Stimulated activated effector memory CD8-positive, alpha-beta T cell treated with anti-CD3 and anti-CD28 coated beads, Interleukin-12 subunit alpha, Interleukin-12 subunit beta, amount 100 ng/mL, for 72 hours (primary cell): ENCODE results near the gene LDLRAD2.

Experiments
- ATAC-seq: fragments of 150-1000 bp; cut with Tn5 transposase; 2 replicates; pipeline ENCODE4 v1.10.0; 2021
- DNase-seq, 2 donors: peaks; one replicate each; pipeline ENCODE4 v3.0.0; 2021 to 2022; ENCODE audit warnings: low spot score in 2 of 2
- H3K27ac Mint-ChIP-seq: one replicate; pipeline ENCODE4 v1.8.0; 2022; ENCODE audit warnings: mild to moderate bottlenecking, mixed read lengths
- H3K36me3 Mint-ChIP-seq: one replicate; pipeline ENCODE4 v1.8.0; 2022; ENCODE audit warnings: mild to moderate bottlenecking, mixed read lengths
- H3K4me1 Mint-ChIP-seq: one replicate; pipeline ENCODE4 v1.8.0; 2022; ENCODE audit warnings: mixed read lengths
- H3K4me3 Mint-ChIP-seq: one replicate; pipeline ENCODE4 v1.8.0; 2022; ENCODE audit warnings: mild to moderate bottlenecking, mixed read lengths
- H3K9me3 Mint-ChIP-seq: one replicate; pipeline ENCODE4 v1.8.0; 2022; ENCODE audit warnings: mixed read lengths

LDLRAD2 gene

DNA sequence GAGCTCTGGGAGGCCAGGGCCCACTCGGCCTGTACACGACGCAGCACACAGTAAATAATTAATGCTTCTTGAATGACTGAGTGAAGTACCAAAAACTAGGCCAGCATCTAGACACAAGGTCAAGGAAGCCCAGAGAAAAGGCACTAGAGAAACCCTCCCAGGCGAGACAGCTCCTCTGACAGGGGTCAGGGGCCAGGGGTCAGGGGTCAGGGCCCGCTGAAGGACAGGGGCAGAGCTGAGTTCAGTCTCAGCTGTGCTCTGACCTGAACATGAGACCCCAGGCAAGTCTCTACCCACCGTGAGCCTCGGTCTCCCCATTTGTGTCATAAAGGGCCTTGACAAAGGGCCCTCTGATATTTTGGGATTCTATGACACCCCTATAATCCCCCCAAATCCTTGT, 56.4 kb downstream of the LDLRAD2 start:
- Mint-ChIP-seq H3K36me3 (no peaks in the 10 kb centered on the region), H3K9me3 (no peaks in the 10 kb centered on the region), H3K27ac (no peak overlapping the region), H3K4me3 (no peak overlapping the region), H3K4me1 (peaks cover 6% of the 10 kb centered on the region)
- DNase-seq (no peak), ATAC-seq (no peak)

DNA sequence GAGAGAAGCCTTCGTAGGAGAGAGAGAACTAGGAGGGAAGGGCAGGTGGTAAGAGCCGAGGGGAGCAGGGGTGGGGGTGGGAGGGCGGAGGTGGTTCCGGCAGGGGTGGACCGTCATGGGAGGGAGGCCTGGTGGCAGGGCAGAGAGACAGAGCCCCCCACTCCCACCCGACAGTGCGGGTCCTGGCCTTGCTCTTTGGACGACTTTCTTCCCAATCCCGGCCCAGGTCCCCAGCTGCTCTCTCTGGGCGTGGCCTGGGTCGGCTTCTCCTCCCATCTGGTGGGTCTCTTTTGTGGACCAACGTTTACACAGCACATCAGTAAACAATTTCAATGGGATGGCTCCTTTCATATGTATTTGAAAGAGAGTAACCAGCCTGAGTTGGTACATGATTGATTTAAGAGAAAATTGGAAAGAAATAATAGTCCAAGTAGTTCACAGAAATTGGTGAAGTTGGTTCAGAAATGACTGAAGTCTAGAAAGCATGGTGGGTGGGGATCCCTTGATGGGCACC, 56.9 kb downstream of the LDLRAD2 start:
- Mint-ChIP-seq H3K36me3 (no peaks in the 10 kb centered on the region), H3K4me1 (peaks cover 6% of the 10 kb centered on the region), H3K4me3 (no peak overlapping the region), H3K27ac (no peak overlapping the region), H3K9me3 (no peaks in the 10 kb centered on the region)
- ATAC-seq (no peak), DNase-seq (no peak)

DNA sequence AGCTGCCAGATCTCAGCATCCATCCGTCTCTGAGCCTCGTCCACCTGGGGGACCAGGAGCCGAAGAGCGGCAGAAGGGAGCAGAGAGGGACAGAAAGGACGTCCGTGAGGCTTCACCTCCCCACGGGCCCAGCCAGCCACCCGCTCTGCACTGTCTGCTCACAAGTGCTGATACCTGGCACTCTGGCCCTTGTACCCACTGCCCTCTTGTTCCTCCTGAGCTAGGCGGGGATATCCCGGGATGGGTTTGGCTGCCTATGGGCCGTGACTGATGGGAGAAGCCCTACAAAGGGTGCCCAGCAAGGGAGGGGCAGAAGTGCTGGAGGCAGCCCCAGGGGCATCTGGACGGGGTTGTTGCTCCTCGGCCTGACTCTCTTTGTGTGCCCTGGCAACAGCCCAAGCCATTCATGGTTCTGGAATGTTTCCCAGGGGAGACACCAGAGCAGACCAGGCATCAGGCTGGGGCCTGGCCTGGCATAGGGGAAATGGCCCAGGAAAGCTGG, 57.6 kb downstream of the LDLRAD2 start:
- Mint-ChIP-seq H3K4me3 (no peak overlapping the region), H3K36me3 (no peaks in the 10 kb centered on the region), H3K9me3 (no peaks in the 10 kb centered on the region), H3K4me1 (peaks cover 6% of the 10 kb centered on the region), H3K27ac (no peak overlapping the region)
- ATAC-seq: no peak
- no peak for DNase-seq

DNA sequence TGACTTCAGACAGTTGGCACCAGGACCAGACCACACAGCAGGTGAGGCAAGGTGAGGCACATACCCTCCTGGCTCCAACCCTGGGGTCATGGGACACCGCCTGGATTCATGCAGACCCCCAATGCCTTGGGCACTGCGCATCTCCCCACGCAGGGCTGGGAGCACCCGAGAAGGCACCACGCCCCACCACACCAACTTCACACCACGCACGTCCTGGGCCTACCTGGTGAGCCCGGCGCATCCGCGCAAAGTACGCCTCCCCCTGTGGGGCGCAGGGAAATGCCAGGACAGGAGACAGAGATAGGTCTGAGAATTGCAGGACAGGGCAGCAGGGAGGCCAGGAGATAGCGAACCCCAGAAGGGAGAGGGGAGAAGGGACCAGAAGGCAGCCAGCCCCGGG, 58.5 kb downstream of the LDLRAD2 start:
- DNase-seq (no peak), ATAC-seq (no peak)
- H3K36me3 Mint-ChIP-seq: no peaks in the 10 kb centered on the region
- H3K4me1 Mint-ChIP-seq: peaks cover 6% of the 10 kb centered on the region
- H3K4me3 Mint-ChIP-seq: no peak overlapping the region
- H3K27ac Mint-ChIP-seq: no peak overlapping the region
- H3K9me3 Mint-ChIP-seq: no peaks in the 10 kb centered on the region

DNA sequence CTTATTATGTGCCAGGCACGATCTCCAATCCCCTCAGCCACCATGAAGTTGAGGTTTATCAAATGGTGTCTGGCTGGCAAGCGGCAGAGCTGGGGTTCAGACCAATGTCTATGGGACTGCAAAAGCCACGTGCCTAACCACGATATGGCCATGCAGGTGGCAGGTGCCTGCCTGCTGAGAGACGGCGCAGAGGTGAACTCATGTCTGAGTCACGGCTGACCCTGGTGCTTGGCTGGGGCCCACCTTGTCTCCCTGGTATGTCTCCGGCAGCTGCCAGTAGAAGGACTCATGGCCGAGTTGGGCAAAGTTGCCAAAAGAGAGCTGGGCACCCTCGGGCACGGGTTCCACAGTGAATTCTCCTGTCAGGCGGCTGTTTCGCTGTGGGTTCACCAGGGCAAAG, 59.9 kb downstream of the LDLRAD2 start:
- Mint-ChIP-seq H3K4me1 (peaks cover 6% of the 10 kb centered on the region), H3K9me3 (no peaks in the 10 kb centered on the region), H3K27ac (no peak overlapping the region), H3K4me3 (no peak overlapping the region), H3K36me3 (no peaks in the 10 kb centered on the region)
- DNase-seq: no peak
- ATAC-seq: no peak

DNA sequence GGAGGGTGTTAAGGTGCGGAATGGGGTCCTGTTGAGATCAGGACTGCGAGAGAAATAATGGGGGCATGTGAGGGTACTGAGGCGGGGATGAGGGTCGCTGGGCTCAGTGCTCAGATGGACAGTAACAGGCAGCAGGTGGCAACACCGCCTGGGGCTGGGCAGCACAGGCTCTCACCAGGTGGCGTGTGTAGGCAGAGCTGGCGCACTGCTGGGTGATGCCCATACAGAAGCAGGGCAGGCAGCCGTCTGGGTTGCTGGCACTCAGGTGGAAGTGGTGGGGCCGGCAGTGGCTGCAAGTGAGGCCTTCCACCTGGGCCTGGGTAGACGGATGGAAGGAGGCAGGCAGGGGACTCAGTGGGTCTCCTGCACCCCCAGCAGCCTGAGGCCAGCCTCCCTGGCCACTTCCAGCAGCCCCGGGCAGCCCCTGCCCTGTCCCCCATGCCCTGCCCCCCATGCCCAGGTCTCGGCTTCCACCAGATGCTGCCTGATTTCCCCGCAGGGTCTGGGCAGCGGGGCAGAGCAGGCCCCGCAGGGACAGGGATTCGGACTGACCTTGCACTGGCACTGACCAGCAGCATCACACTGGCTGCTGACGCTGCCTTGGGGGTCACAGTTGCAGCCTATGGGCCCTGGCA, 60.5 kb downstream of the LDLRAD2 start:
- no peaks in the 10 kb centered on the region for H3K9me3 Mint-ChIP-seq
- DNase-seq (no peak), ATAC-seq (no peak)
- H3K36me3 Mint-ChIP-seq: no peaks in the 10 kb centered on the region
- peaks cover 6% of the 10 kb centered on the region for H3K4me1 Mint-ChIP-seq
- no peak overlapping the region for H3K4me3 Mint-ChIP-seq
- no peak overlapping the region for H3K27ac Mint-ChIP-seq

DNA sequence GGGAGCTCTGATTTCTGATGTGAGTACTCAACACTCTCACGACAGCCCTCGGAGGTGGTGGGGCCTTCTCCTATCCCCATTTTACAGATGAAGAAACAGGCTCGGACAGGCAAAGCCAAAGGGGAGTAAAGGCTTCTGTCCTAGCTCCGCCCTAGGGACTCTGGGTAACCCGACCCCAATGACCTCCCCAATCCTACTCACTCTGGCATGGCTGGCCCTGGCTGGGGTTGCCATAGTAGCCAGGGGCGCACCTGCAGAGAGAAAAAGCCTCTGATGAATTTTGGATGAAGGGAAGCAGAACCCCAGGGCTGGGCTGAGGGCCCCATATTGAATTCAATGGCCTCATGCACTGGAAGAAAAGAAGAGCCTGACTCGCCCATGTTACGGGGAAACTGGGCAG, 61.1 kb downstream of the LDLRAD2 start:
- Mint-ChIP-seq H3K4me1 (peaks cover 6% of the 10 kb centered on the region), H3K4me3 (no peak overlapping the region), H3K27ac (no peak overlapping the region), H3K36me3 (no peaks in the 10 kb centered on the region), H3K9me3 (no peaks in the 10 kb centered on the region)
- no peak for ATAC-seq
- DNase-seq: no peak

DNA sequence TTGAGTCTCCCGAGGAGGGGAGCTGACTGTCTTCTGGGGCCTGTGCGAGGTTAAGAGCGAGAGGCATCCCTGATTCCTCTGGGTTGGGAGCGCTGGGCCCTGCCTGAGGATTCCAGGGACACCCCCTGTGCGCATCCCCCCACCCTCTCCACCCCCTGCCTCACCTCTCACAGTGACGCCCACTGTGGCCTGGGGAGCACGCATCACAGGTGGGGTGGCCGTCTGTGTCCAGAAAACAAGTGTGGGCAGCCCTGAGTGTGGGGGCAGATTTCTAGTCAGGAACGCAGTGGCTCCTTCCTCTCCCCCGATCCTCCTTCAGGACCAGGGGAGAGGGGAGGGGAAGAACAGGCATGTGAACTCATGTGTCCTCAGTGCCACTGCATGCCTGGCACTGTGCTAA, 61.7 kb downstream of the LDLRAD2 start:
- no peaks in the 10 kb centered on the region for H3K36me3 Mint-ChIP-seq

DNA sequence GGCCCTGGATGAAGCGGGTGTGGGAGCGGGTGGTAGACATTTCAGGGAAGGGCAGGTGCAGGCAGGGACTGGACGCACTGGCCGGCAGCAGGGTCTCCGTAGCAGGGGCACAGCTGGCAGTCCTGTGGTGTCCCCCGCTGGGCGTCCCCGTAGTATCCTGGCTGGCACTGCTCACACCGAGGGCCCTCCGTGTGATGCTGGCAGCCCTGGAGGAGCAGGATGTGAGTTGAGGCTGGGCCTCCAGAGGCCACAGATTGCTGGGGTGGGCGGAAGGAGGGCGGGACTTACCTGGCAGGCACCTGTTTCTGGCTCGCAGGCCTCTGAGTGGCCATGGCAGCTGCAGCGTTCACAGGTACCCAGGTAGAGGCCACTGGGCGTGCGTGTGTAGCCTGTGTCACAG, 62.3 kb downstream of the LDLRAD2 start:
- Mint-ChIP-seq H3K4me3 (no peak overlapping the region), H3K27ac (no peak overlapping the region), H3K36me3 (no peaks in the 10 kb centered on the region), H3K9me3 (no peaks in the 10 kb centered on the region), H3K4me1 (peaks cover 6% of the 10 kb centered on the region)
- DNase-seq (no peak), ATAC-seq (no peak)

More for the DNA sequence above, 61.7 kb downstream of the LDLRAD2 start:
- H3K9me3 Mint-ChIP-seq: no peaks in the 10 kb centered on the region
- no peak overlapping the region for H3K4me3 Mint-ChIP-seq
- DNase-seq: no peak
- H3K4me1 Mint-ChIP-seq: peaks cover 6% of the 10 kb centered on the region
- no peak overlapping the region for H3K27ac Mint-ChIP-seq
- no peak for ATAC-seq
